ENCODE results near the gene ZNF579. TPM values are rescaled to one million over a fixed set of nuclear protein-coding genes. Genes with fewer than 3 reads are reported as not detected.
"Not testable (repeated sequence)": the region's sequence is repeated elsewhere in the genome, so short reads cannot be mapped to it uniquely, and the experiment has no call there.

ZNF579 gene
- total and polyA plus RNA-seq, 9 of the 15 experiments (the other 6 are each of a cell fraction or from before 2014, with no cell fraction given) = 0.06 to 15.9 (median 1.6) TPM

- POLR2A ChIA-PET = interaction anchor here (1.9 kb wide), 1 partner anchor 17 kb away, joined by 9 read pairs; the partner anchor contains the start of gene FIZ1
- BruUV-seq (replicated peaks) = not testable (repeated sequence)
Observed at GRCh38 chr19:55582284-55582683, 1.6 kb upstream of the ZNF579 start.

GRCh38 chr19:55581823-55582223 lies 1.2 kb upstream of the ZNF579 start:
- H3K36me3 ChIP-seq (ENCODE audit: control insufficient read depth, insufficient read depth, low read length) = peaks cover 10% of the 10 kb centered on the region; the same call in 2 of the 3 replicates
- intact Hi-C loops (cut with micrococcal nuclease) (no loop called here), in situ Hi-C loops (cut with MboI) (no loop called here)
- peaks cover 8 to 12% of the 10 kb centered on the region in 2 experiments; a peak in 4 of 5 replicates for H3K27me3 ChIP-seq (ENCODE audit: control insufficient read depth in 2 of 2, insufficient read depth in 2 of 2, low read length in 2 of 2)
- no TSS peak for BruUV-seq (replicated peaks)
- ChIA-PET POLR2A (interaction anchor here (0.6 to 1.9 kb wide), 3 partner anchors 17 to 54 kb away, joined by 3 to 9 read pairs (median 4); partner anchors contain the start of gene FIZ1), CTCF (ENCODE audit: low intra/inter-chr PET ratio) (no interaction called here)
- peak overlapping the region; percentile 83 for H3K4me2 ChIP-seq (ENCODE audit: insufficient read depth, low read length)
- no peak for DNase-seq (ENCODE audit: extremely low read depth in 1 of 4, low spot score in 3 of 4)
- peak; percentile 70 for FAIRE-seq
- H3K9ac ChIP-seq (ENCODE audit: insufficient read depth in 1 of 2, low read depth in 2 of 2, low read length in 2 of 2) = no peak overlapping the region
- H3K79me2 ChIP-seq (ENCODE audit: control insufficient read depth, insufficient read depth, low read length) = peaks cover 12% of the 10 kb centered on the region
- peaks cover 11 to 39% of the 10 kb centered on the region in 2 experiments; a peak in 3 of 5 replicates for H3K4me1 ChIP-seq (replicated peaks in 1 of 2; ENCODE audit: control insufficient read depth in 2 of 2, insufficient read depth in 2 of 2, low read length in 2 of 2)
- no peak for ATAC-seq
- 2% methylated on average over 6 of the region's 6 CpGs for WGBS (ENCODE audit: insufficient coverage, low coverage, missing lambda C conversion rate)
- H3K9me1 ChIP-seq (ENCODE audit: control insufficient read depth, insufficient read depth, low read length) = no peaks in the 10 kb centered on the region
- H4K20me1 ChIP-seq (replicated peaks; ENCODE audit: control insufficient read depth, insufficient read depth, low read length) = 0 out of 2 replicates have a peak, but pooled peaks cover 1% of the 10 kb centered on the region
- H3K27ac ChIP-seq (ENCODE audit: extremely low read depth, low read depth, low read length) = no peak overlapping the region
- no peak overlapping the region for H3K4me3 ChIP-seq
- no peak overlapping the region for H2AFZ ChIP-seq (ENCODE audit: low read depth, low read length)
- H3K9me3 ChIP-seq (replicated peaks; ENCODE audit: control insufficient read depth, insufficient read depth, low read depth, low read length) = no peaks in the 10 kb centered on the region
- no peak for TF ChIP-seq RBBP5 (IDR thresholded peaks at IDR 0.05; ENCODE audit: borderline replicate concordance, insufficient read depth, low read length, poor library complexity, severe bottlenecking)
- TF ChIP-seq MEIS2 (IDR thresholded peaks at IDR 0.05; ENCODE audit: partially characterized antibody) = peak; percentile 84
- TF ChIP-seq SMARCA5 (IDR thresholded peaks at IDR 0.05) = no peak
- TF ChIP-seq ZNF398 (CRISPR knock-in tag; IDR thresholded peaks at IDR 0.05) = no peak
- TF ChIP-seq CBFA2T3 (IDR thresholded peaks at IDR 0.05) = peak; percentile 42; the same call in 1 of the 2 replicates
- peak; percentile 64 for TF ChIP-seq PKNOX1 (IDR thresholded peaks at IDR 0.05)

More at GRCh38 chr19:55582284-55582683, 1.6 kb upstream of the ZNF579 start:
- H3K4me2 ChIP-seq (ENCODE audit: insufficient read depth, low read length); H3K9me1 ChIP-seq (ENCODE audit: control insufficient read depth, insufficient read depth, low read length); H3K27ac ChIP-seq (ENCODE audit: extremely low read depth, low read depth, low read length); H2AFZ ChIP-seq (ENCODE audit: low read depth, low read length); in situ Hi-C loops (cut with MboI); H4K20me1 ChIP-seq (replicated peaks; ENCODE audit: control insufficient read depth, insufficient read depth, low read length); H3K9ac ChIP-seq (ENCODE audit: insufficient read depth in 1 of 2, low read depth in 2 of 2, low read length in 2 of 2); H3K9me3 ChIP-seq (replicated peaks; ENCODE audit: control insufficient read depth, insufficient read depth, low read depth, low read length); CTCF ChIA-PET (ENCODE audit: low intra/inter-chr PET ratio); FAIRE-seq; H3K36me3 ChIP-seq (ENCODE audit: control insufficient read depth, insufficient read depth, low read length); intact Hi-C loops (cut with micrococcal nuclease); ATAC-seq; H3K4me3 ChIP-seq; DNase-seq (ENCODE audit: extremely low read depth in 1 of 4, low spot score in 3 of 4): not testable (repeated sequence)
- 0 out of 2 replicates have a peak, but pooled peaks have one; percentile 2 for TF ChIP-seq PKNOX1 (IDR thresholded peaks at IDR 0.05)
- Histone ChIP-seq H3K79me2 (ENCODE audit: control insufficient read depth, insufficient read depth, low read length) (peaks cover 12% of the 10 kb centered on the region), H3K4me1 (replicated peaks in 1 of 2; ENCODE audit: control insufficient read depth in 2 of 2, insufficient read depth in 2 of 2, low read length in 2 of 2) (peaks cover 13 to 44% of the 10 kb centered on the region in 2 experiments; a peak in 3 of 5 replicates), H3K27me3 (ENCODE audit: control insufficient read depth in 2 of 2, insufficient read depth in 2 of 2, low read length in 2 of 2) (peaks cover 8 to 12% of the 10 kb centered on the region in 2 experiments; a peak in 4 of 5 replicates)
- 10% methylated on average over 4 of the region's 4 CpGs for WGBS (ENCODE audit: insufficient coverage, low coverage, missing lambda C conversion rate)

Measured in K562 (cell line).